ENCODE data around the gene GOLGA7B. TPM values are rescaled to one million over a fixed set of nuclear protein-coding genes. Genes with fewer than 3 reads are reported as not detected.

GOLGA7B gene
- total RNA-seq, 3 donors from 2014 or later: 0.28 to 0.32 (median 0.30) TPM

GRCh38 chr10:97905276-97905675 lies 55.6 kb downstream of the GOLGA7B start:
- H3K4me3 Mint-ChIP-seq: no peak overlapping the region
- no peaks in the 10 kb centered on the region for H3K9me3 Mint-ChIP-seq
- ATAC-seq (no peak), DNase-seq (no peak)
- peaks cover 17% of the 10 kb centered on the region for H3K27me3 Mint-ChIP-seq (ENCODE audit: low read depth)
- H3K36me3 Mint-ChIP-seq (ENCODE audit: insufficient read depth): no peaks in the 10 kb centered on the region
- no peaks in the 10 kb centered on the region for H3K4me1 Mint-ChIP-seq (ENCODE audit: low read depth)

- no peaks in the 10 kb centered on the region for H3K36me3 Mint-ChIP-seq (ENCODE audit: insufficient read depth)
- peaks cover 19% of the 10 kb centered on the region for H3K27me3 Mint-ChIP-seq (ENCODE audit: low read depth)
- ATAC-seq (no peak), DNase-seq (no peak)
- H3K4me3 Mint-ChIP-seq: no peak overlapping the region
- no peaks in the 10 kb centered on the region for H3K4me1 Mint-ChIP-seq (ENCODE audit: low read depth)
- H3K9me3 Mint-ChIP-seq: no peaks in the 10 kb centered on the region
Observed at GRCh38 chr10:97907211-97907610, 57.6 kb downstream of the GOLGA7B start.

DNA sequence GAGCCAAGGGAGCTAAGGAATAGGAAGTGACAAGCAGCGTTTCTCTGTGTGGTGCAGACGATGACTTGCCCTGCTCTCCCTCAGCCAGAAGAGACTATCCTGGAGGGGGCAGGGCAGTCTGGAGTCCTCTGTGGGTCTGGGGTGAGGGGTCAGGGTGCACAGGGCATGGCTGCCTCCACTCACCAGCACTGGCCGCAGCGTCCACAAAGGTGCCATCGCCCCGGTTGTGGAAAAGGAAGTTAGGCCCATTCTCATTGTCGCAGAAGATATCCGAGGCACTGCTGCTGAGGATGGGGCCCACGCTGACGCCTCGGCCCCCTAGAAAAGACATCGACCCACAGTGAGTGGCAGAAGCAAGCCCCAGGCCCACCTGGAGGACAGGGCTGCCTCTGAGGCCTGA lies 58.2 kb downstream of the GOLGA7B start:
- Mint-ChIP-seq H3K4me3 (no peak overlapping the region), H3K4me1 (ENCODE audit: low read depth) (no peaks in the 10 kb centered on the region), H3K36me3 (ENCODE audit: insufficient read depth) (no peaks in the 10 kb centered on the region), H3K9me3 (no peaks in the 10 kb centered on the region), H3K27me3 (ENCODE audit: low read depth) (peaks cover 19% of the 10 kb centered on the region)
- no peak for DNase-seq
- ATAC-seq: no peak

DNA sequence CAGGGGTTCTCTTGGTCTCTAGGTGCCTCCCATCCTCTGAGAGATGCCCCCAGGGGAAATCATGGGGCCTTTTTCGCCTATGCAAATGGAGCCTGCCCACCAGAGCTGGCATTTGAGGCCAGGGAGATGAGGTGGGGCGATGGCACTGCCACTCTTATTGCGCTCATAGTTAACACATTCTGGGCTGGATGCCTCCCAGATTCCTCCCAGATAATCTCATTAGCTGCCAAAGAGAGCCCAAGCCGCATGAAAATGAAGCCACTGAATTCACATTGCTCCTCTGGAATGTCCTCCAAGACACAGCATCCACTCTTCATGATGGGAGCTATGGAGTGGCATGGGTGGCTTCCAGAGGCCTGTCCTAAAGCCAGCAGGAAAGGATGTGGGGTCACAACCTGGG lies 61.0 kb downstream of the GOLGA7B start:
- peaks cover 7% of the 10 kb centered on the region for H3K4me1 Mint-ChIP-seq (ENCODE audit: low read depth)
- H3K9me3 Mint-ChIP-seq: no peaks in the 10 kb centered on the region
- no peak for ATAC-seq
- no peak for DNase-seq
- H3K36me3 Mint-ChIP-seq (ENCODE audit: insufficient read depth): no peaks in the 10 kb centered on the region
- H3K27me3 Mint-ChIP-seq (ENCODE audit: low read depth): peaks cover 9% of the 10 kb centered on the region
- H3K4me3 Mint-ChIP-seq: no peak overlapping the region

DNA sequence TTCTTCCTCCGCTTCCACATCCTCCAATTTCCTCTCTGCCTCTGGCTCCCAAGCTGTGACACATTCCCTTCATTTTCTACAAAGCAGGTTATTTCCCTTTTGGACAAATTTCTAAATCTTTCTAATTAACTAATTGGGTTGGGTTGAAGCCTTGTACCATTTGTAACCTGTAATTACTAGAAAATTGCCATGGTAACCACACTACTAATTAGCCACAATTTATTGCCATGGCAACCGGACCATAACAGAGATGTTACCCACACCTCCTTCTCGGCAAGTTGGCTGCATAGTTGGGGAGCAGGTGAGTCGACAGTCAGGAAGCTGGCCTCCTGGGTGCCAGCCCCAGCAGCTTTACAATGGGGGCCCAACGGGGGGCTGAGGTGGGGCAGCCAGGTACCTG lies 61.6 kb downstream of the GOLGA7B start:
- Mint-ChIP-seq H3K4me3 (no peak overlapping the region), H3K36me3 (ENCODE audit: insufficient read depth) (no peaks in the 10 kb centered on the region), H3K4me1 (ENCODE audit: low read depth) (peaks cover 7% of the 10 kb centered on the region), H3K27me3 (ENCODE audit: low read depth) (peaks cover 6% of the 10 kb centered on the region), H3K9me3 (no peaks in the 10 kb centered on the region)
- no peak for DNase-seq
- ATAC-seq: no peak

DNA sequence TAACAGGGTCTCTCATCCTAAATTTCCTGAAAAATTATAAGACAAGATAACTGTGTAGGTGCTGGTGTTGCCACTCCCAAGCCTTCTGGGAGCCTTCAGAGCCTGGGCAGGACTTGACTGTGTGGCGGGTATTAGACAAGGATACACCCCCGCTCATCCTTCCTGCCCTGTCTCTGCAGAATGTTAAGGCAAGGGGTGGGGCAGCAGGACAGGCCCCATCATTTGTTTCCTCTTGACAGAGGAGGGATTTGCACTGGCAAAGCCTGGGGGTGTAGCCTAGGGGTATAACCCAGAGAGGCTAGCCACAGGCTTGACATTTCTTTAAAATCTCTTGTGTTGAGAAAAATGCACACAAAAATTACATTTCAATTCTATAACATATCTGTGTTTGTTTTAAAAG lies 63.5 kb downstream of the GOLGA7B start:
- H3K36me3 Mint-ChIP-seq (ENCODE audit: insufficient read depth): no peaks in the 10 kb centered on the region
- peaks cover 2% of the 10 kb centered on the region for H3K27me3 Mint-ChIP-seq (ENCODE audit: low read depth)
- ATAC-seq (no peak), DNase-seq (no peak)
- no peaks in the 10 kb centered on the region for H3K9me3 Mint-ChIP-seq
- peaks cover 7% of the 10 kb centered on the region for H3K4me1 Mint-ChIP-seq (ENCODE audit: low read depth)
- H3K4me3 Mint-ChIP-seq: no peak overlapping the region

DNA sequence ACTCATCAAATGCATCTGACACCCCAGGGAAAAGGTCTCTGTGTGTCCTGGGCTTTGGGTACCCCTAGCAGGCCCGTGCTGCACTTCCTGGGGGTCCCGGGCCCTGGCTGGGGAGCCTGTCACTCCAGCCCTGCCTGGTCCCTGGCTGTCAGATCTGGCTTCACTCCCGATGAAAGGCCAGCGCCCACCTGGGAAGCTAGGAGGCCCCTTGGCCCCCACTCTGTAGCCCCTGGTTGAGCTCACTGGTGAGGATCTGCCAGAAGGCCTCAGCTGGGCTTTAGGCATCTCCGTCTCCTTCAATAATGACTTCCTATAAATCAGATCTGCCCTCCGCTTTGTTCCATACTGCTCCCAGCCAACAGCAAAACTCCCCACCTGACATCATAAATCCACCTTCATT lies 64.0 kb downstream of the GOLGA7B start:
- Mint-ChIP-seq H3K4me1 (ENCODE audit: low read depth) (peaks cover 7% of the 10 kb centered on the region), H3K9me3 (no peaks in the 10 kb centered on the region), H3K4me3 (no peak overlapping the region), H3K27me3 (ENCODE audit: low read depth) (peaks cover 2% of the 10 kb centered on the region), H3K36me3 (ENCODE audit: insufficient read depth) (no peaks in the 10 kb centered on the region)
- ATAC-seq (no peak), DNase-seq (no peak)

DNA sequence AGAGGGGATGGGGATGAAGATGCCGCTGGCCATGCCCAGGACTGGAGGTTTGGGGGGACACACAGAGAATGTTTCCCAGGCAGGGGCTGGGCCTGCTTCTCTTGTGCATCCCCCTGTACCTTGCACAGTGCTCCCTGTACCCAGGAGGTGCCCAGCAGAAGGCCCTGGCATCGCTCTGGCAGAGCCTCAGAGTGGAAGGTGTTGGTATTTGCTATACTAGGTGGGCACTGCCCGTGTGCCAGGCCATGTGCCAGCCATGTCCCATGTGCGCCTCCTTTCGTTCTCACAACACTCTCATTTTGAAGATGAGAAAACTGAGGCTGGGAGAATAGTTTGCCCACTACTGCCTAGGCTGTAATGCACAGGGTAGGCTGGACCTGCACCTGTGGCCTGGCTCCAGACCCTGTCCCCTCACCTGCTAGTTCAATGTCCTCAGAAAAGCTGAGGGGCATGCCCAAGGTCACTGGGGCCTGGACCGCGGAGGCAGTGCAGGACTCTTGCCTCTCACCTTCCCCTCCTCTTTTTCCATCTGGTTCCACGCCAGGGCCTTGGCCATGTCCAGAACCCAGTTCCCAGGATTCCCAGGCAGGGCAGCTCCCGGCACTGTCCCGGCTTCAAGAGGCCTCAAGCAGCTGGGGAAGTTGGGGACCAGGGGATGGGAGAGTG lies 64.7 kb downstream of the GOLGA7B start:
- H3K27me3 Mint-ChIP-seq (ENCODE audit: low read depth): peaks cover 2% of the 10 kb centered on the region
- H3K4me1 Mint-ChIP-seq (ENCODE audit: low read depth): peaks cover 11% of the 10 kb centered on the region
- H3K9me3 Mint-ChIP-seq: no peaks in the 10 kb centered on the region
- H3K36me3 Mint-ChIP-seq (ENCODE audit: insufficient read depth): no peaks in the 10 kb centered on the region
- H3K4me3 Mint-ChIP-seq: no peak overlapping the region
- ATAC-seq (no peak), DNase-seq (no peak)

DNA sequence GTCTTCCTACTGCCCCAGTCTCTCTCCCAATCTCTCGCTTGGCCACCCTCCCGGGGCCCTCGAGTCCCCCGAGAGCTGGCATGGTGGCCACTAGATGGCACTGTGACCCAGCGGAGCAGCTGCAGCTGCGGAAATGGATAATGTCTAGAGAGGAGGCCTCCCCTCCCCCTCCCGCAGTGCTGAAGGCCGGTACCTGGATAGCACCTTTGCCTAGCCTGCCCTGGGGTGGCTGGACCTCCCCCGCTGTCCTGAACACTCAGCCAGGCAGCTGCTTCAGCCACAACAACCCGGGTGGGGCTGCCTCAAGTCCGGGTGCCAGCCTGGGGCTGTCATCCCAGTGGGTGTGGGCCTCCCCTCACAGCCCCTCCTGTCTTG lies 65.2 kb downstream of the GOLGA7B start:
- Mint-ChIP-seq H3K9me3 (no peaks in the 10 kb centered on the region), H3K27me3 (ENCODE audit: low read depth) (peaks cover 2% of the 10 kb centered on the region), H3K4me3 (no peak overlapping the region), H3K4me1 (ENCODE audit: low read depth) (peaks cover 13% of the 10 kb centered on the region), H3K36me3 (ENCODE audit: insufficient read depth) (no peaks in the 10 kb centered on the region)
- DNase-seq: peak; percentile 66
- peak; percentile 87 for ATAC-seq

- Mint-ChIP-seq H3K4me3 (no peak overlapping the region), H3K27me3 (ENCODE audit: low read depth) (peaks cover 2% of the 10 kb centered on the region), H3K4me1 (ENCODE audit: low read depth) (peaks cover 13% of the 10 kb centered on the region), H3K36me3 (ENCODE audit: insufficient read depth) (no peaks in the 10 kb centered on the region), H3K9me3 (no peaks in the 10 kb centered on the region)
- ATAC-seq (no peak), DNase-seq (no peak)
Observed at GRCh38 chr10:97915346-97916131, 65.9 kb downstream of the GOLGA7B start.

- H3K4me1 Mint-ChIP-seq (ENCODE audit: low read depth): peaks cover 13% of the 10 kb centered on the region
Observed at GRCh38 chr10:97916586-97916985, 66.9 kb downstream of the GOLGA7B start.

GRCh38 chr10:97919012-97919411 lies 69.4 kb downstream of the GOLGA7B start:
- Mint-ChIP-seq H3K4me1 (ENCODE audit: low read depth) (peaks cover 13% of the 10 kb centered on the region), H3K9me3 (no peaks in the 10 kb centered on the region), H3K27me3 (ENCODE audit: low read depth) (peaks cover 10% of the 10 kb centered on the region), H3K36me3 (ENCODE audit: insufficient read depth) (no peaks in the 10 kb centered on the region), H3K4me3 (no peak overlapping the region)
- no peak for DNase-seq
- ATAC-seq: no peak

More at GRCh38 chr10:97916586-97916985, 66.9 kb downstream of the GOLGA7B start:
- DNase-seq (no peak), ATAC-seq (no peak)
- no peaks in the 10 kb centered on the region for H3K36me3 Mint-ChIP-seq (ENCODE audit: insufficient read depth)
- H3K4me3 Mint-ChIP-seq: no peak overlapping the region
- H3K27me3 Mint-ChIP-seq (ENCODE audit: low read depth): peaks cover 2% of the 10 kb centered on the region
- no peaks in the 10 kb centered on the region for H3K9me3 Mint-ChIP-seq

DNA sequence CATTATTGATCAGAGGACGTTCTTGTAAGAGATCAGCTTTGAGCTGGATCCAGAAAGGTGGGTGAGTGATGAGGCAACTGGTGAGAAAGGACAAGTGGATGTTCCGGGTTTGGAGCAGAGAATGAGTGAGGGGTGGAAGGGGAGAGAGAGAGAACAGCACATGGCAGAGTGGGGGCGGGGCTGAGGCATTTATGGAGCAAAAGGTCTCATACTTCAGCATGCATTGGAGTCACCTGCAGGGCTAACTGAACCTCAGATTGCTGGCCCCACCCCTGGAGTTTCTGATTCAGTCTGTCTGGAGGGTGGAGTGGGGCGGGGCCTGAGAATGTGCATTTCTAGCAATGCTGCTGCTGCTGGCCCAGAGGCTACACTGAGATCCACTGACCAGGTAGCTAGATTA lies 71.2 kb downstream of the GOLGA7B start:
- DNase-seq: no peak
- H3K4me3 Mint-ChIP-seq: no peak overlapping the region
- no peak for ATAC-seq
- peaks cover 5% of the 10 kb centered on the region for H3K4me1 Mint-ChIP-seq (ENCODE audit: low read depth)
- no peaks in the 10 kb centered on the region for H3K36me3 Mint-ChIP-seq (ENCODE audit: insufficient read depth)
- no peaks in the 10 kb centered on the region for H3K9me3 Mint-ChIP-seq
- H3K27me3 Mint-ChIP-seq (ENCODE audit: low read depth): peaks cover 24% of the 10 kb centered on the region
